Renal cortical epithelial cell (primary cell): ENCODE results near the gene DCD. TPM values are rescaled to one million over a fixed set of nuclear protein-coding genes. Genes with fewer than 3 reads are reported as not detected.
A peak's percentile ranks its signal among the peaks of the same experiment; 100 is the strongest.
"Not testable (repeated sequence)": the region's sequence is repeated elsewhere in the genome, so short reads cannot be mapped to it uniquely, and the experiment has no call there.

Experiments used
- DNase-seq: peaks from one replicate; pipeline ENCODE4 v3.0.0-alpha.2; 2011; ENCODE audit warnings: low read depth
- total RNA-seq: library from RNA; depleted of rRNA; stranded (reverse); fragments of >200 nt; gene quantifications from 2 replicates; pipeline ENCODE4 v1.2.3, GENCODE V29; 2014

DCD gene
- total RNA-seq, 1 donor from 2014 or later: not detected

DNA sequence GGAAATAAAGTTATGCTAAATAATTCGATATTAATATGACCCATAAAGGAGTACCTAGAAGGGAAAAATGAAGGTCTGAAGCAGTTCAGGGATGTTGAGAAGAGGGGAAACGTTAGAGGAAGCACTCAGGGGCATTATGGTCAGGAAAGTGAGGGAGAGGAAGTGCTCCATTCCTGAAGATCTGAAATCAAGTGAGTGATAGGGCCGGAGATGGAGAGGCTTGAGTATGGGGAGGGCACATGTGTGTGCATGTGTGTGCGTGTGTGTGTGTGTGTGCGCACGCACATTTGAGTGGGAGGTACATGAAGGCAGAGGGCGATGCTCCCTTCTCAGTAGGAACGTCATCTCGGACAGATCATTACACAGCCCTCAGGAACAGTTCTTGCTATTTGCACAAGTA is 4.9 kb upstream of the DCD start:
- DNase-seq: no peak

GRCh38 chr12:54650889-54651288 is 2.7 kb upstream of the DCD start:
- no peak for DNase-seq

GRCh38 chr12:54650409-54650808 is 2.2 kb upstream of the DCD start:
- DNase-seq: peak; percentile 46

DNA sequence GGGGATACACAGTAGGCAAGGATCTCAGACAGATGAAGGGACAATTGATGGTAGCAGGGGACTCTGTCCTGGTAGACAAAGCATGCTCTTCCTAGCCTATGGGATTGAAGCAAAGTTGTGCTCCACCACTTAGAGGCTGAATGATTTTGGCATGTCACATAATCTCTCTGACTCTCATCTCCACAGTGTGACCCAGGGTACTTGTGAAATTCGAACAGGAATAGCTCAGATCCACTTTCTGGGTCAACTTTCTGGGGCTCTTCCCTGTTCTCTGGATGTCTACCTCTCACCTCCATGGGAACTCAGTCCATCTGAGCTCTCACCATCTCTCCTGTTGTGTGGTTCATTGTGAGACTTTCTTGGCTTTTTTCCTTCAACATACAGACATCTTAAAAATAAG is 1.7 kb upstream of the DCD start:
- no peak for DNase-seq

- no peak for DNase-seq
These were observed 6.6 kb downstream of the DCD start for GRCh38 chr12:54641554-54641953.

DNA sequence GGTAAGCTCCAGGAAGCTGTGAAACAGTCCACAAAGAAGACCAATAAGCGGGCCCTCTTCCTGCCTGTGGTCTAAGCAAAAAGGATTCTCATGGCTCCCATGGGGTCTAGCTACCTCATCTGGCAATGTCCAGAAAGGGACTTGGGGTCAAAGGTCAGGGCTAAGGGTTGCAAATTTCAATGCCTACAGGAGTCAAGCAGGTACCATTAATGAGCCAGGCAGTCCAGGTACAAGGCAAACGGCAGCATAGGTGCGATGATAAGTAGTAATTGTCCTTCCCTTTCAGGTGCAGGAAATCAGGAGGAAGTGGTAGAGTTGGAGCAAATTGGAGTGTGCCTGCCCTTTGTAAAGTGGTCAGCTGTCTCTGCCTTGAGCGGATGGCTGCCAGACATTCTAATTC is 7.1 kb downstream of the DCD start:
- no peak for DNase-seq

DNA sequence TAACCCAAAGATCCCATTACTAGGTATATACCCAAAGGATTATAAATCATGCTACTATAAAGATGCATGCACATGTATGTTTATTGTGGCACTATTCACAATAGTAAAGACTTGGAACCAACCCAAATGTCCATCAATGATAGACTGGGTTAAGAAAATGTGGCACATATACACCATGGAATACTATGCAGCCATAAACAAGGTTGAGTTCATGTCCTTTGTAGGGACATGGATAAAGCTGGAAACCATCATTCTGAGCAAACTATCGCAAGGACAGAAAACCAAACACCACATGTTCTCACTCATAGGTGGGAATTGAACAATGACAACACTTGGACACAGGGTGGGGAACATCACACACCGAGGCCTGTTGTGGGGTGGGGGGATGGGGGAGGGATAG is 9.1 kb downstream of the DCD start:
- DNase-seq: not testable (repeated sequence)

GRCh38 chr12:54634795-54635194 is 13.4 kb downstream of the DCD start, which contains the start of gene LACRT:
Gene LACRT, minus strand, starts transcription at chr12:54634895. Its CDS starts 54 bp downstream, at chr12:54634841.
- DNase-seq: no peak

DNA sequence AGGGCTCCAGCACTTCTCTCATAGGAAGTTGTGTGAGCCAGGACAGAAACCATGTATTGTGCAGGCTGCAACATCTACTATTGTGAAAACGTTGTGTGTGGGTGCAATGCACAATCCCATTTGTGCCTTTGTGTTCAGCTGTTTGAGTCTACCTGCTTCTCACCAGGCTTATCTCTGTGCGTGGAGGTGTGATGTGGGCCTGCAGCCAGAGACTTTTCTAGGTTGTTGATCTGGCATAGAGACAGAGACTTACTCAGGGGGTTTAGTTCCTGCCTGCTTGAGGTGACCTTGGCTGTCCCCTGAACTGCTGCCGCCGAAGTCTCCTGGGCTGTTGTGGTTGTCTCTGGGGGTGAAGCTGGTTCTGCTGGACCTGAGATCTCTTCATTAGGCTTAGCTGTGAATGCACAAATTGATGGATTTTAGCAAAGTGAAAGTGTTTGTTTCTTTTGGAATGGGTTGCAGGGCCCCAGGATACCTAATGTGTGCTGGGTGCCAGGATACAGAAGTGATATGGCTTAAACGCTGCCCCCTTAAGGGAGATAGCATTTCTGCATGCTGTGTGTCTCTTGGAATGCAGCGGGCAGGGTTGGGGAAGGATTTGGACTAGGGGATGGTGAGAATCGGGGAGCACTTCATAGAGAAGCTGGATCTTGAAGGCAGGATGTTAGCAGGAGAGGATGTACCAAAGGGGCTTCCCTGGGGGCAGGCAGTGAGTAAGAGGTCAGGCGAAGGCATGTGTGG is 16.0 kb downstream of the DCD start:
- no peak for DNase-seq

DNA sequence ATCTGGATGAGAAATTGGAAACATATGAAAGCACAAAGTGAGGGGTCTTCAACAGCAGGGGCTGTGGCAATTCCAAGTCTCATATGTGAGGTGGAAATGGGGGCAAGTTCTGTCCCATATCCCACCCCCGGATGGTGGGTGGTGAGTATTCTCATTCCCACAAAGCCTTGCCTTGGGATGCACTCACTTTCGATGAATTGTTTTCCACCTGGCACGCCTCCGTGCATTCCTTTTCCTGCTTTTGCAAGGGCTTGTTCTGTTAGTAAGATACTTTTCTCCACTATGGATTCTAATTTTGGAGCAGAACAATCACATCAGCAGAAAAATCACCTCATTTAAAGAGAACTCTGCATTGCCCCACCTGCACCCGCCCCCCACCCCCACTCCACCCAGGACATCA is 16.6 kb downstream of the DCD start:
- no peak for DNase-seq

DNA sequence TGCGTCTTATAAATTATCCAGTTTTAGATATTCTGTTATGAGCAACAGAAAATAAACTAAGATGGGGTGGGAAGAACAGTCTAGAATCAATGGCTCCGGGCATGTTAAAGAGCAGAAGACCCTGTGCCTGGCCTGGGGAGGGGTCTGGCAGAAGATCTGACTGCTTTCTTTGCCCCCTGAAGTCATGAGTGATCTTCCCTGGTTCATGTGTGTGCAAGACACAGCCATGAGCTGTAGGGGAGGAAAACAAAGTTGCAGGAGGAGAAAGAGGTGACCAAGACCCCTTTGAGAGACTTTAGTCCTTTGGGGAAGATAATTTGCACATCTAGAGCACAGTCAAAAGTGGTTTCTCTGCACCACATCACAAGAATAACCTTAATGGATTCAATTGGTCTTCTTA is 18.2 kb downstream of the DCD start:
- DNase-seq: no peak

DNA sequence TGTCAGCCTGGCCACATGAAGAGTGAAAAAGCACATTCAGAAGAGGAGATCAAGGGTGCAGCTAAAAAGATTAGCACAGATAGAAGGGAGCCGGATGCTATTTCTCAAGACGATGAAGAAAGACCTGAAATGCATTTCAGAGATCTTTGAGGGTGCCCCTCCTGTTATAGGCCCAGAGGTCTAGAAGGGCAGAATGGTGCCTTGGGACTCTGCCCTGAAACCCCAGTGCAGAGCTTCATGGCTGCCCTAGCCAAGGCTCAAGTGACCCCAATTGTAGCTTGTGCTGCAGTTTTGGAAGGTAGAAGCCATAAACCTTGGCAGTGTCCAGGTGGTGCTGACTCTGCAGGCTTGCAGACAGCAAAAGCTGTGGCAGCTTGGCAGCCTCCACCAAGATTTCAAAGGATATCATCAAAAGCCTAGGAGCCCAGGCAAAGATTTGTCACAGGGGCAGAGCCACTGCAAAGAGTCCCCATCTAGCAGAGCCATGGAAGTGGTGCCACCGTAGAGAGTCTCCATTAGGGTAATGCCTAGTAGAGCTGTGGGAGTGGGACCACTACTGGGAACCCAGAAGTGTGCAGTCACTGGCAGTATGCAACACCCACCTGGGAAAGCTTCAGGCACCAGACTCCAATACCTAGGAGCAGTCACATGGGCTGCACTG is 19.8 kb downstream of the DCD start:
- DNase-seq: no peak

GRCh38 chr12:54627304-54627703 is 20.9 kb downstream of the DCD start:
- no peak for DNase-seq

- DNase-seq: no peak
These were observed 22.6 kb downstream of the DCD start for GRCh38 chr12:54625598-54625997.

DNA sequence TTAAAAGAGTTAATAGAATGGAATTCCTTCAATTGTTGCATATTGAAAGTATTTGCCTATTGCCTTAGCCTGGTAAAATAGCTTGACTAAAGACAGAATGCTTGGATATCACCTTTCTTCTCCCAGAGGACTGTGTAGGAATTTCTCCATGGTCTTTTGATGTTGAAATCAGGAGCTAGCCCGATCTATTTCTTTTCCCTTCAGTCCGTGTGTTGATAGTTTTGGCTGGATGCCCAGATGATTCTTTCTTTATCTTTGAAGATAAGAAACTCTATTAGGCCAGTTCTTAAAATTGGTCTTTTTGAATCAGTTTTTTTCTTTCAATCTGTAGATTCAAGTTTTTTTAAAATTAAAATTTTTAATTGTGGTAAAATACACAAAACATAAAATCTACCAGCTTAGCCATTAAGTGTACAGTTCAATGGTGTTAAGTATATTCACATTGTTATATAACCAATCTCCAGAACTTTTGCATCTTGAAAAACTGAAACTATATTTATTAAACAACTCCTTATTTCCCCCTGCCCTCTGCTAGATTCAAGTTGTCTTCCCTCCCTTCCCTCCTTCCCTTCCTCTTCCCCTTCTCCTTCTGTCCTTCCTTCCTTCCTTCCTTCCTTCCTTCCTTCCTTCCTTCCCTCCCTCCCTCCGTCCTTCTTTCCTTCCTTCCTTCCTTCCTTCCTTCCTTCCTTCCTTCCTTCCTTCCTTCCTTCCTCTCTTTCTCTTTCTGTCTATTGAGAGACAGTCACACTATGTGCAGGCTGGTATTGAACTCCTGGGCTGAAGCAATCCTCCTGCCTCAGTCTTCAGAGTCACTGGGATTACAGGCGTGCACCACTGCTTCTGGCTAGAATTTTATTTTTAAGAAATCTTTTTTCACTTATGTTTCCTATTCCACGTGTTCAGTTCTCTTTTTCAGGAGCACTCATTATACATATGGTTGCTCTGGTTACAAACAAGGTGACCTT is 23.6 kb downstream of the DCD start:
- no peak for DNase-seq

DNA sequence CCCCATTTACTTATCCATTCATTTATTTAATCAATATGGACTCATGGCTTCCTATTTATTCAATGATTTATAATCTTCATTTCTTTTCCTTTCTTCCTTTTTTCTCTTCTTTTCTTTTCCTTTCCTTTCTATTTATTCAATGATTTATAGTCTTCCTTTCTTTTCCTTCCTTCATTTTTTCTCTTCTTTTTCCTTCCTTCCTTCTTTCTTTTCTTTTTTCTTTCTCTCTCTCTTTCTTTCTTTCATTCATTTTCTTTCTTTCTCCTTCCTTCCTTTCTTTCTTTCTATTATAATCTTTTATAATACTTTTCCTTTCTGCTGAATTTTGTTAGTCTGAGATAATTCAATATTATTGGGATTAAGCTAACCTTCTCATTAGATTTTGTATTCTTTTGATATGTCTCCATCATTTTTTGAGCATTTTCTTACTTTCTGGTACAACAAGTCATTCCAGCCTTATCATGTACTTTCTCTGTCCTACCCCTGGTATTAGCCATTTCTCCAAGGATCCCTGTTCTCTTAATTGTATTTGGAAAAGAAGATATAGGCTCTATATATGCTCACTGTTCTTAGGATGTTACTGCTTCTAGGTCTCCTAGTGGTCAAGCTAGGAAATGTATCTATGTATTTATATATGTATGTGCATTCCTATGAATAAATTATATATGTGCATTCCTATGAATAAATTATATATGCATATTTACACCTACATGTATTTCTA is 25.5 kb downstream of the DCD start:
- no peak for DNase-seq

GRCh38 chr12:54616933-54617680 is 31.1 kb downstream of the DCD start:
- DNase-seq: no peak

- peak; percentile 12 for DNase-seq
These were observed 35.9 kb downstream of the DCD start for GRCh38 chr12:54612225-54612750.

DNA sequence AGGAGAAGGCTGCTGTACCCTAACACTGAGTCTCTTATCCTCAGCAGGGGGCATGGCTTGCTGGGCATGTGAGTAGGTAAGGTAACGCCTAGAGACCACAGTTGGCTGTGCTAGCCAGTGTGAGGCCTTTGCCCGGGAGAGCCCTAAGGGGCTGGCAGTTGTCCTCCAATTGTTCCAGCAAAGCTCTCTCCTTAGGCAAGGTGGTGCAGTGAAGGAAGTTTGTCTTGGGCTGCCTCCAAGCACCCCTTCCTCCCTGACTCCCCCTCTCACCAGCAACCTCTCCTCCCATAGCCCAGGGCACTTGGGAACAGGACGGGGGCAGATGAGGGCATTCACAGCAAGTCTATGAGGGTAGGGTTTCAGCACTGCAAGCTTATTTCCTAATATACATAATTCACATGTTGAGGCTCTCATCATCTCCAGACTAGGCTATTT is 36.4 kb downstream of the DCD start:
- DNase-seq: peak; percentile 68

DNA sequence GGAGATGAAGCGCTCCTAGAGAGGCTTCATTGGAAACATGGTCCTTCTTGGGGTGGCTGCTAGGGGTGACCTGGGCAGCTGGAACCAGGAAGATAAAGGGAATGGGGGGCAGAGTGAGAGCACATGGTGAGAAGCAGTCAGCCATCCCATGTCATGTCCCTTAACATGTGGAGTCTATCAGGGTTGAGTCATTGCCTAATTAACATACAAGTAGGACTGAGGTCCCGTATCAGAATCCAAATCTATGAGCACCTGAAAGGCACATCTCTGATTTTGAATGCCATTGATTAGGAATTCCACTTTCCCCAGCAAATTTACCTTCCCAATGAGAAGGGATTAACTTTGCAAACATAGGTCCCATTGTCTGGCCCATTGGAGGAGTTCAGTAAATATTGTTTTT is 39.4 kb downstream of the DCD start:
- peak; percentile 15 for DNase-seq

GRCh38 chr12:54608156-54608555 is 40.0 kb downstream of the DCD start:
- DNase-seq: no peak
